HCT116 (cell line): ENCODE data around the gene ITIH3.

Experiments used
- EZH2 ChIP-seq: fragments of 200-600 bp; sonication (generic); IDR thresholded peaks from 2 replicates; pipeline ENCODE4 v1.6.1; 2017; ENCODE audit warnings: antibody characterized with exemption, mixed run types
- POLR2AphosphoS5 ChIP-seq: IDR thresholded peaks from 2 replicates; pipeline ENCODE4 v1.6.1; 2011; ENCODE audit warnings: mild to moderate bottlenecking, low read depth, low read length, moderate library complexity
- SP1 ChIP-seq: IDR thresholded peaks from 2 replicates; pipeline ENCODE4 v1.6.1; 2012; ENCODE audit warnings: low read depth
- SRF ChIP-seq: IDR thresholded peaks from 2 replicates; pipeline ENCODE4 v1.6.1; 2012; ENCODE audit warnings: low read depth
- ZNF274 ChIP-seq: fragments of 200-500 bp; sonication (Bioruptor generic); IDR thresholded peaks from 2 replicates; pipeline ENCODE4 v1.6.1; 2014; ENCODE audit warnings: mild to moderate bottlenecking, low read depth, low read length, inconsistent platforms

DNA sequence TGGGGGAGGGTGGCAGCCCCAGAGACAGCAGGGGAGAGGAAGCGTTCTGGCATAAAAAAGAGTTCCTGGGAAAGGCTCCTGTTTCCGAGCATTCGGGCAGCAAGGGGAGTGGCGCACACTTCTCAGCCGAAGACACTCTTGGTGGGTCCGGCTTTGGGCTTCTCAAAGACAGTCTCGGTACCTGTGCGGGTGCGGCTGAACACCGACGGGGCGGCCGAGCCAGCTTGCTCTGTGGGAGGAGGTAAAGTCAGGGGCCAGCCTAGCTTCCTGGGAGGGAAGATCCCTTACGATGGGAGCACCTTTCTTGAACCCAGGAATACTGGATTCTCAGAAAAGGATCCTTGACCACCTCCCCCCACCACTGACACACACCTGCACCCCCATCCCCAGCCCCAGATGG, 38.6 kb downstream of the ITIH3 start:
- TF ChIP-seq POLR2AphosphoS5 (no peak), SP1 (no peak), SRF (no peak), ZNF274 (no peak), EZH2 (no peak)
